ENCODE data around the gene GPR35.
"Not testable (repeated sequence)": the region's sequence is repeated elsewhere in the genome, so short reads cannot be mapped to it uniquely, and the experiment has no call there.

DNA sequence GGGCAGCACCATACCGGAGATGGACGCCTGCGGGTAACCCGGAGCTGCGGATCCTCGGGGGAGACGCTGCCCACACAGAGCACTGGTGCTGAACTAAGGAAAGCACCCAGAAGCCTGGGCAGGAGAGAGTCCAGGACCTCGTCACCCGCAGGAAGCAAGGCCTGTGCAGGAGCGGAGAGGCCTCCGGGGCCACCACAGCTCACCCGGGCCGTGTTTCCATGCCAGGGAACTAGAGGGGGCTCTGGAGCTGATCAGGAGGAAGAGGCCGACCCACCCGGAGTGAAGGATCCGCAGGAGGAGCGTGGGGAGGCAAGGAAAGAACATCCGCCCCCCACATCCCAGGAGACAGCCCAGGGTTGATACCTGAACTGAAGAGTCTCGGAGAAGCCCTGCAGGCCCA lies 53.6 kb downstream of the GPR35 start:
- not testable (repeated sequence) for TF ChIP-seq POLR2A (IDR thresholded peaks at IDR 0.05; ENCODE audit: low read depth, low read length); EZH2 (IDR thresholded peaks at IDR 0.05; ENCODE audit: borderline replicate concordance, low read depth, low read length, severe bottlenecking); POLR2AphosphoS5 (IDR thresholded peaks at IDR 0.05; ENCODE audit: insufficient read depth, low read depth, low read length)
- TF ChIP-seq, protein P1, sequence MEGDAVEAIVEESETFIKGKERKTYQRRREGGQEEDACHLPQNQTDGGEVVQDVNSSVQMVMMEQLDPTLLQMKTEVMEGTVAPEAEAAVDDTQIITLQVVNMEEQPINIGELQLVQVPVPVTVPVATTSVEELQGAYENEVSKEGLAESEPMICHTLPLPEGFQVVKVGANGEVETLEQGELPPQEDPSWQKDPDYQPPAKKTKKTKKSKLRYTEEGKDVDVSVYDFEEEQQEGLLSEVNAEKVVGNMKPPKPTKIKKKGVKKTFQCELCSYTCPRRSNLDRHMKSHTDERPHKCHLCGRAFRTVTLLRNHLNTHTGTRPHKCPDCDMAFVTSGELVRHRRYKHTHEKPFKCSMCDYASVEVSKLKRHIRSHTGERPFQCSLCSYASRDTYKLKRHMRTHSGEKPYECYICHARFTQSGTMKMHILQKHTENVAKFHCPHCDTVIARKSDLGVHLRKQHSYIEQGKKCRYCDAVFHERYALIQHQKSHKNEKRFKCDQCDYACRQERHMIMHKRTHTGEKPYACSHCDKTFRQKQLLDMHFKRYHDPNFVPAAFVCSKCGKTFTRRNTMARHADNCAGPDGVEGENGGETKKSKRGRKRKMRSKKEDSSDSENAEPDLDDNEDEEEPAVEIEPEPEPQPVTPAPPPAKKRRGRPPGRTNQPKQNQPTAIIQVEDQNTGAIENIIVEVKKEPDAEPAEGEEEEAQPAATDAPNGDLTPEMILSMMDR (IDR thresholded peaks at IDR 0.05; ENCODE audit: extremely low read depth in 1 of 2, insufficient read depth in 1 of 2, low read depth in 1 of 2, low read length in 2 of 2) = not testable (repeated sequence)

Data from endothelial cell of umbilical vein (primary cell).